Stimulated activated CD8-positive, alpha-beta memory T cell treated with anti-CD3 and anti-CD28 coated beads, Interleukin-2, amount 100 ng/mL, for 48 hours (primary cell): ENCODE measurements around the gene NR1H3.
"Not testable (repeated sequence)": the region's sequence is repeated elsewhere in the genome, so short reads cannot be mapped to it uniquely, and the experiment has no call there.

Experiments
- DNase-seq, 2 donors: peaks; one replicate each; pipeline ENCODE4 v3.0.0-alpha.2; 2020; ENCODE audit warnings: low read depth in 2 of 2

The NR1H3 gene

DNA sequence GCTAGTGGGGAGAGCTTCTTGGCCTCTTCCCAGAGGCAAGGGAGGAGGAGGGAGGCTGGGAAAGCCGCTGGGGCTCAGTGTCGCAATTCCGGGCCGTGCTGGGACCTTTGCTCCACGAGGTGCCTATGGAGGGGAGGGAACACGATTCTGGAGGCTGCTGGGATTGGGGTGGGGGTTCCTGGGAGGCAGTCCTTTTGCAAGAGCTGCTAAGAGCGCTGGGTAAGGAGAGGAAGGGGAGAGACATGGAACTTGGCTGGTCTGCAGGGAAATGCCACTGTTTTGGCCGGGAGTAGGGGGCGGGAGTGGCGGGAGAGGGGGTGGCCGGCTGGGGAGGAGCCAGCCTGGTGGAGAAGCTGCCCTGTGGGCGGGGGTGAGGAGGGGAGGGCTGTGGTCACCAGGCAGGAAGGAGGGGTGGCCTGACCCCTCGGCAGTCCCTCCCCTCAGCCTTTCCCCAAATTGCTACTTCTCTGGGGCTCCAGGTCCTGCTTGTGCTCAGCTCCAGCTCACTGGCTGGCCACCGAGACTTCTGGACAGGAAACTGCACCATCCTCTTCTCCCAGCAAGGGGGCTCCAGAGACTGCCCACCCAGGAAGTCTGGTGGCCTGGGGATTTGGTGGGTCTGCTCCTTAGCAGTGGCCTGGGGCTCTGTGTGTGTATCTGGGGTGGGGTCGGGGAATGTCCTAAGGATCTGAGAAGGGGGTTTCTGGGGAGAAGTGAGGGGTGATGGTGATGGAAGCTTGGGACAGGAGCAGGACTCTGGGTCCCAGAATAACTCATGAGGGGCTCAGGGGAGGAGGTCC lies at the start of gene NR1H3:
Gene NR1H3 (plus strand): TSS at position 480 of the 800 bp plus-strand sequence. CDS start 1,221 bp downstream, outside the sequence.
- no peak for DNase-seq

DNA sequence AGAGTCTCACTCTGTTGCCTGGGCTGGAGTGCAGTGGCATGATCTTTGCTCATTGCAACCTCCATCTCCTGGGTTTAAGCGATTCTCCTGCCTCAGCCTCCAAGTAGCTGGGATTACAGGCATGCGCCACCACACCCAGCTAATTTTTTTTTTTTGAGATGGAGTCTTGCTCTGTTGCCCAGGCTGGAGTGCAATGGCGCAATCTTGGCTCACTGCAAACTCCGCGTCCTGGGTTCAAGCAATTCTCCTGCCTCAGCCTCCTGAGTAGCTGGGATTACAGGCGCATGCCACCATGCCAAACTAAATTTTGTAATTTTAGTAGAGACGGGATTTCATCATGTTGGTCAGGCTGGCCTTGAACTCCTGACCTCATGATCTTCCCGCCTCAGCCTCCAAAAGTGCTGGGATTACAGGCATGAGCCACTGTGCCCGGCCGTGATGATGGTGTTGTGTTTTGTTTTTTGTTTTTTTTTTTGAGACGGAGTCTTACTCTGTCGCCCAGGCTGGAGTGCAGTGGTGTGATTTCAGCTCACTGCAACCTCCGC lies 49.7 kb upstream of the NR1H3 start:
- DNase-seq, result not testable (repeated sequence)

DNA sequence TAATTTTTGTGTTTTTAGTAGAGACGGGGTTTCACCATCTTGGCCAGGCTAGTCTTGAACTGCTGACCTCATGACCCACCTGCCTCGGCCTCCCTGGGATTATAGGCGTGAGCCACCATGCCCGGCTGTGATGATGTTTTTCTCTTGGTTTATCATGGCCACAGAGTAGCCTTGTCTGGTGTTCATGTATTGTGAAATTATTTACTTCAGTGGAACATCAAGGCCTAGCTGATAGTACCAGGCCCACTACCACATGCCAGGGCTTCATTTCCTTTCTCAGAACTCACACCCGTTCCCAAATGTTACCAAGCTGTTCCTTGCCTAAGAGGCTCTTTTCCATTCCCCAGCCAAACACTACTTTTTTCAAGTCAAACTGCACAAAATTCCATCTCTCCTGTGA lies 49.2 kb upstream of the NR1H3 start:
- no peak for DNase-seq

DNA sequence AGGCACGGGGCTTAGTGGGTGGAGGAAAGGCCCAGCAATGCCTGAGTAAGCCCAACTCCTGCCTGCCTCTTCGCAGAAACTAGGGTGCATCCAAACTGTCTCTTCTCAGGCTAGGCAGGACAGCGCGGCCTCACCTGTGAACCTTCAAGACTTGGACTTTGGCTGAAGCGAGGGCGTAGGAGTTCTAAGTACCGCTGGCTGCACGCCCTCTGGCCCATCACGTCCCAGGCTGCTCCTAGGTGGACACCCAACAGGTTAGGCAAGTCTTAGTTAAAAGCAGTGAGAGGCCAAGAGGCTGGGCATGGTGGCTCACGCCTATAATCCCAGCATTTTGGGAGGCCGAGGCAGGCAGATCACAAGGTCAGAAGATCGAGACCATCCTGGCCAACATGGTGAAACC lies 44.9 kb upstream of the NR1H3 start:
- no peak for DNase-seq

DNA sequence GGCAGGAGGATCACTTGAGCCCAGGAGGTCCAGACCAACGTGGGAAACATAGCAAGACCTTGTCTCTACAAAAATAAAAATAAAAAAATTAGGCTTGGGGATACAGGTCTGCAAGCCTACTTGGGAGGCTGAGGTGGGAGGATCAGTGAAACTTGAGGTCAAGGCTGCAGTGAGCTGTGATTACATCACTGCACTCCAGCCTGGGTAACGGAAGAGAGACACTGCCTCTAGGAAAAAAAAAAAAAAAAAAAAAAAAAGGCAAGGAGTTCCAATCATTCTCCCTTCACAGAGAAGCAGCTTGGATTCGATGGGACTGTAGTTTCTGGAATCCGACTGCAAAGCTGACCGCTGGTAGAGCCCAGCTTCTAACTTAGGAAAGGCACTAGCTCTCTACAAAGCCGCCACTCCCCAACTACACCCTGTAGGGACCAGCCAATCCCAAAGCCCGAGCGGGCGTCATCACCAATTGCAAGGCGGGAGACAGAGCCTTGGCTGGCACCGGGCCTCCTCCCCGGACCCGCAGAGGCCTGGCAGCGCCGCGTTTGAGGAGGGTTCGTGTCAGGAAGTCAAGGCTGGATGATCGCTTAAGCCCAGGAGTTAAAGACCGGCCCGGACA lies 43.7 kb upstream of the NR1H3 start:
- peak; percentile 69 to 79 for DNase-seq

DNA sequence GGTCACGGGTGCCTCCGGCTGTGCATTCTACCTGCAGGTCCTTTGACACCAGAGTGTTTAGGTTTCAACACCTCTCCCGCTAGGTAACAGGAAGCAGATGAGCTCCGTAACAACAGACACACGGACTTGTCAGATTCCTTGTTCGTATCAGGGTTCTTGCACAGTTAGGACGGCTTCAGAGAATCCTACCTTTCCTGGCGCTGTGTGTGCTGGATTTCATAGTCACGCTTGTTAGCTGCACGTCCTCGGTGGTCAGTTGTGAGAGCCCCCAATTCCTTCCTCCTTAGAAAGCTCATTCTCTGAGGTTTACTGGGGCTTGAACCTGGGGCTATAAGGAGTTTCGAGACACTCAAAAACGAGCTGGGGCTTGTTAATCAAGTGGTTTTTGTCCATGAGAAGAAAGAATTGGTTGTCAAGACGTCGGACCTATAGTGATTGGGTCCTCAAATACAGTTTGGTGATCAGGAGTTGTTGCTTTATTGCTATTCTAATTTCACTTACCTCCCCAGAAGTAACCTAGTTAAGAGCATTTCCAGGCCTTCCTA lies 42.4 kb upstream of the NR1H3 start:
- no peak for DNase-seq

DNA sequence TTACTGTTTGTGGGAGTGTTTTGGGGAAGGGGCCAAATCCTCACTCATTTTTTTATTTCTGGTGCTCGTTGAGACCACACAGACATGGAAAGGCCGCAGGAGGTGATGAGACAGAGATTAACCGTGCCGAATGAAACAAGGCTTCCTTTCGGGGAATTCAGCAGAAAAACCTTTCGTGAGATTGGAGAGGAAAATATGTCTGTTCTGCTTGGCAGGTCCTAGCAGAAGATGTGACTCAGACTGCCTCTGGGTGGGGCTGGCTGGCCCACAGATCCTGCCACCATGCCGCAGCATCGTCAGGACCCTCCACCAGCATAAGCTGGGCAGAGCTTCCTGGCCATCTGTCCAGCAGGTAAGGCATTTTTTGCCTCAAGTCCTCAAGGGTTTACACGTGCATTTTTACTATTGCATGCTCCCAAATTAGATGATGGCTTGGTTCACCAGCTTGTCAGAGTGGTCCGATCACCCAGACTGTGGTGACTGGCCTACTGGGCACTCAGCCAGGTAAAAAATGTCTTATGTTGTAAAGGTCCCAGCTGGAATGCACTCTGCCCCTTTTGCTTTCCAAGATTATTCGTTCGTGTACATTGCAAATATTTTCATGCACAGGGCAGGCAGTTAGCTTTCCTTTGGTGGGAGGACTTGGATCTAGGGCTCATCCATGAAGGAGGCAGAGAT lies 41.5 kb upstream of the NR1H3 start:
- DNase-seq, result peak; percentile 52 to 58

DNA sequence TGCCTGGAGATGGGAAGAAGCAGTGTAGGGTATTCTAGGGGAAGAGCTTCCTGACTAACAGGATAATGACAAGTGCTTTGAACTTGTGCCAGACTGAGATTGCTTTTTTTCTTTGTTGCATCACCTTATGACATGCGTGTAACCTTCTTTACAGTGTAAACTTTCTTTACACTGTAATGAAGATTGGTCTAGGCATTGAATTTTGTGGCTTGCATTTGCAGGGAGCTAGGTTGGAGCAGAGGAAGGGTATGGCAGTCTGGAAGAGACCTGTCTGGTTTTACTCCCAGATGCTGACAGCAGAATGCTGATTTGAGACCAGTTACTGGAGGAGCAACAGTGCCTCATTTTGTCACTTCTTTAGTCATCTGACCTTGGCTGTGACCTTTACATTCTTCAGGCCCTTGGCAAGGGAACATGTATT lies 37.4 kb upstream of the NR1H3 start:
- no peak for DNase-seq

DNA sequence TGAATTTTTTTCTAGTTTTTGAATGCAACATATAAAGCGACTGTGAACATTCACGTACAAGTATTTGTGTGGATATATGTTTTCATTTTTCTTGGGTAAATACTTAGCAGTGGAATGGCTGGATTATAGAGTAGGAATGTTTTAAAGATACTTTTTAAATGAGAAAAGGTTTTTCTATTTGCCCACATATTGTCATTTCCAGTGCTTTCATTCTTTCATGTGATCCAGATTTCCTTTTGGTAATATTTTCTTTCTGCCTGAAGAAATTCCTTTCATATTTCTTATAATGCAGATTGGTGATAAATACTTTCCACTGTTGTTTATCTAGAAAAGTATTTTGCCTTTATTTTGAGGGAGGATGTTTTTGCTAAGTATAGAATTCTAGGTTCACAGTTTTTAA lies 35.1 kb upstream of the NR1H3 start:
- DNase-seq, result no peak

DNA sequence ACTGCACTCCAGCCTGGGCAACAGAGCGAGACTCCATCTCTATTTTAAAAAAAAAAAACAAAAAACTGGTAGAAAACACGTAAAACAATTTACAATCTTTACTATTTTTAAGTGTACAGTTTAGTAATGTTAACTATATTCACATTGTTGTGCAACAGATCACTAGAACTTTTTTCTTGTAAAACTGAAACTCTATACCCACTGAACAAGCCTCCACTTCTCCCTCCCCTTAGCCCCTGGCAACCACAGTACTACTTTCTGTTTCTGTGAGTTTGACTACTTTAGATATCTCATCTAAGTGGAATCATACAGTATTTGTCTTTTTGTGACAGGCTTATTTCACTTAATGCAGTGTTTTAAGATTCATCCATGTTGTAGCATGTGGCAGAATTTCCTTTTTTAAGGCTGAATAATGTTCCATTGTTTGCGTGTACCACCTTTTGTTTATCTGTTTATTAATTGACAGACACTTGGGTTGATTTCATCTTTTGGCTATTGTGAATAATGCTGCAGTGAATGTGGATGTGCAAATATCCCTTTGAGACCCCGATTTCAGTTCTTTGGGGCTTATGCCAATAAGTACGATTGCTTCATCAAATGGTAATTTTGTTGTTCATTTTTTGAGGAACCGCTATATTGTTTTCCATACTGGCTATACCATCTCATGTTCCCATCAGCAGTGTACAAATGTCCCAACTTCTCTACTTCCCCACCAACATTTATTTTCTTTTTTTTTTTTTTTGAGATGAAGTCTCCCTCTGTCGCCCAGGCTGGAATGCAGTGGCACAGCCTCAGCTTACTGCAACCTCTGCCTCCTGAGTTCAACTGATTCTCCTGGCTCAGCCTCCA lies 32.0 kb upstream of the NR1H3 start:
- DNase-seq, result no peak

DNA sequence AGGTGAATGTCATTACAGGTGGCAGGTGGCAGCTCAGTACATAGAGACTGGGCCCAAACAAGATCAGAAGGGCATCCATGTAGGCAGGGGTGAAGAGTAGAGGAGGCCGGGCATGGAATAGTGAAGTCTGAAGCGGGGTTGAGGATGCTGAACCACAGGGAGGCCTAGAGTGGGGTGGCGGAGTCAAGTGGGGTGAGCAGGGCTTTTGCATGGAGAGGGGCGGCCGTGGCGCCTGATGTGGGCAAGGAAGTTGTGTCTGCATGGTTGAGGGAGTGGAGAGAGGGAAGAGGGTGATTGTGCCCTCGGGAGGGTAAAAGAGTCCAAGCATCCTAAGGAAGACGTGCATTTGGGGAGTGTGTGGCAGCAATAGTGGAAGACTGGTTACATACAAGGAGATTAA lies 28.6 kb upstream of the NR1H3 start:
- no peak for DNase-seq

DNA sequence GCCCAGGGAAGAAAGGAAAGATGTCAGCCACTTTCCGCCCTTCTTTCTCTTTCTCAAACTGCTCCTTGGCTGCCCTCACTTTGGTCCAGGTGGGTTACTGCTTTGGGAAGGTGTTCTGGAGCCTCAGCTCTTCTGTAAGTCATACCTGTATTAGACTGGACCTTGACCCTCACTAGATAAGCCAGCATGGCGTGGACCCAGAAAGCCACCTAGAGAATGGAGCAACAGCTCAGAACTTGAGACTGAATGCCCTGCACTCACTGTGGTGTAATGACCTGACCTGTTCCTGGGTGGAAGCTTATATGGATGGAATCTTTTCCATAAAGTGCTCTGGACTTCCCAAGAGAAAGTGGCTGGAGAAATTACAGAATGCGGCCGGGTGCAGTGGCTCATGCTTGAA lies 24.7 kb upstream of the NR1H3 start:
- no peak for DNase-seq

DNA sequence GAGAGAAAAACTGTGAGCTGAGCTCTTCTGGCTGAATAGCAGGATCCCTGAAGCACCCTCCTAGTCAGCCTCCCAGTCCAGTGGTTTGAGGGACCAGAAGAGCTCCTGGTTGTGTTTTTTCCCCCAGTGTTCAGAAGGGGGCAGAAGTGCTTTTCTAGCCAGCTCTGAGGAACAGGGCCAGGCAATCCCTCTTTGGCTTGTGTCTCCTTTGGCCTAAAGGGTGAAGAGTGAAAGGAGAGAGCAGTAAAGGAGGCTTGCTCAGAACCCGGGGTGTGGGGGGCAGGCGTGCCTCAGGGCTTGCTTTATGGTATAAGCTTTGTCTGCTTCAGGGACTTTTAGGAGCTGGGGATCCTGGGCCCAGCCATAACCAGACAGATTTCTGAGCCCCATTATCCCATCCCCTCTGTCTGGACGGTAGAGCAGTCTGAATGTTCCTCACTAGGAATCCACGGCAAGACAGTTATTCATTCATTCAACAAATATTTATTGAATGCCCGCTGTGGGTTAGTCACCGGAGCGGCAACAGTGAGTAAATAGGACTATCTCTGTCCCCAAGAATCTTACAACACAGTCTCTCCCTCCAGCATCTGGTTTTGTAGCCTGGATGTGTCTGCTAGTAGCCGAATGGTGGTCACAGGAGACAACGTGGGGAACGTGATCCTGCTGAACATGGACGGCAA lies 23.7 kb upstream of the NR1H3 start:
- DNase-seq, result no peak

DNA sequence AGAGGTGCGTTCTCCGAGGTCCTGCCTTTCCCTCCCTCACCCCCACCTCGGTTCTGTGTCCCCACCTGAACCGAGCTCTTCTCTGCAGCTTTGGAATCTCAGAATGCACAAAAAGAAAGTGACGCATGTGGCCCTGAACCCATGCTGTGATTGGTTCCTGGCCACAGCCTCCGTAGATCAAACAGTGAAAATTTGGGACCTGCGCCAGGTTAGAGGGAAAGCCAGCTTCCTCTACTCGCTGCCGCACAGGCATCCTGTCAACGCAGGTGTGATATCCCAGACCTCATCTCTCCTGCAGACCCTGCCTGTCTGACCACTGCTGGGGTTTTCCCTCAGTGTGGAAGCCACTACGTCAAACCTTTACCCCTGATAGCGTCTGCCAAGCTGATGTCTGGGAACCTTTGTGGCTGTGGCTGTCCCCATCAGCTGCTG lies 23.1 kb upstream of the NR1H3 start:
- no peak for DNase-seq

DNA sequence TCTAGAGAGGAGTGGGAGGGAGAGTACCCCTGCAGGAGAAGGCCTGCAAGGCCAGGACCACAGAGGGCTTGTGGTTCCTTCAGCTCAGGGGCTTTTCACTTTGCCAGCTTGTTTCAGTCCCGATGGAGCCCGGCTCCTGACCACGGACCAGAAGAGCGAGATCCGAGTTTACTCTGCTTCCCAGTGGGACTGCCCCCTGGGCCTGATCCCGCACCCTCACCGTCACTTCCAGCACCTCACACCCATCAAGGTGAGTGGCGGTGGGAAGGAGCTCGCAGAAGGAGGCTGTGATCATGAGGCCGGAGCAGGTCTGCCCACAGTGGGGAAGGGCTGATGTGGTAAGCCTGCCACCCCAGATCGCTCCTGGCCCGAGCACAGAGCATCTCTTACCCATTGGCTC lies 22.6 kb upstream of the NR1H3 start:
- DNase-seq, result no peak

DNA sequence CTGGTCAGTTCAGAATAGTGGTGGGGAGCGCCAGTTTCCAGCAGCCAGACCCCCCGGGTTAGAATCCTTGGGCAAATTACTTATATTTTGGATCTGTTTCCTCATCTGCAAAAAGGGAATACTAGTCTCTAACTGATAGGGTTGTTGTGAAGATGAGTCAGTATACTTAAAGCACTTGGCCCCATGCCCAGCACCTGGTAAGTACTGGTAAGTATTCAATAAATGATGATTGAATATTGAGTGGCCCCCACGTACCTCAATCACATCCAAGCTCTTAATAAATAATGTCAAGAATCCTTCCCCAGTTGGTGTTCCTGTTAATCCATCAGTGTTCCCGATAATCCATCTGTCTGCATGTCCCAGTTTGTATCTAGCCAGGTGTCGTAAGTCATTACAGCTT lies 21.3 kb upstream of the NR1H3 start:
- DNase-seq, result no peak

DNA sequence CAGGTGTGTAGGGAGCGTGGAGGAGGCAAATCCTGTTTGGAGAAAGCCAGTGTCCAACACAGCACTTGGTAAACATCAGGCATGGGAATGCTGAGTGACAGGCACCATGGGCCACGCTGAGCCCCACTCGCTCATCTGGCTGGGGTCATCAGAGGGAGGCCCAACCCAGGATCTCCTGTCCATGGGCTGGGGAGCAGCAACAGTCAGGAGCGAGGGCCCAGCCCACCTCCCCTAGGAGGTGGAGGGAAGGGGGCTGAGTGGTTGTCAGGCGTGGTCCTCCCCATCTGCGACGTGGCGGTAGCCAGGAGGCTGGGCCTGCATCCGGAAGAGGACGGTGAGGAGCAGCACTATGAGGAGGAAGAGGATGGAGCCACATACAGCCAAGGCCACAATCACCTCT lies 17.9 kb upstream of the NR1H3 start:
- DNase-seq, result no peak

DNA sequence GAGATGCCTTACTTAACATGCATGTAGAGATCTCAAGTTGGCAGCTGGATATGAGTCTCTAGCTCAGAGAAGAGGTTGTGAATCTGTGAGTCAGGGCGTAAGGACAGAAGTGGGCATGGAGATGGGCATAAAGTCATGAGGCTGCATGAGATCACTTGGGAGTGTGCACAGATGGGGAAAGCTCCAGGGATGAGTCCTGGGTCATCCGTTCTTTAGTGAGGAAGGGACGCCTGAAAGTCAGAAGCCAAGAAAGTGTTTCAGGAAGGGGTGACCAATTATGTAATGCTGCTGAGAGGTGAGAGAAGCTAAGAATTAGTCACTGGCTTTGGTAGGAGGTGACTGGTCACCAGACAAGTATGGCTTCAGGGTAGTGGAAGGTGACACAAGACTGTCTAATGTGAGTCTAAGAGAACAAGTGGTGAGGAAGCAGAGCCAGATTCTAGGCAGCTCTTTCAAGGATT lies 15.9 kb upstream of the NR1H3 start:
- no peak for DNase-seq

DNA sequence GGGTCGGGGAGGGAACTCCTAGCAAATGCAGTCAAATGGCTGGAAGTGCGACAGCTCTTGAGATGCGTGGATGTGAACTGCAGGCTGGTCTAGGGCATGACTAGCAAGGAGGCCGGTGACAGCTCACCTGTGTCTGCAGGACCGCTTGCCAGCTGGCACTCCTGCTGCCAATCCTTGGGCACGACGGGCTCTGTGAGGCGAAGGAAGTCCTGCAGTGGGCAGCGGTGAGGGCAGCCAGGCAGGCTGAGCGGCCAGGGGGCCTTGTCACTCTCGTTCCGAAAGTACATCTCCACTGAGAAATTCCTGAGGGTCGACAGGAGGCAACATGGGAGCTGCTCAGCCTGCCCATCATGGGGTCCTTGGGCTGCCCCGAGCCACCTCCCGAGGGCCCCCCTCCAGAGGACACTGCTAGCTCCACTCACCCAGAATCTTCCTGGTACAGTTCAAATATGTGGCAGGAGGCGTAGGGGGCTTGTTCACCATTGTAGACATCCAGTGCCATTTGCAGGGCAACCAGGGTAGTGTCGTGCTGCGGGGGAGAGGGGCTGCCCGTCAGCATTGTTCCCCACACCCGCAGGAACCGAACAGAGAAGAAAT lies 15.1 kb upstream of the NR1H3 start:
- DNase-seq, result no peak

DNA sequence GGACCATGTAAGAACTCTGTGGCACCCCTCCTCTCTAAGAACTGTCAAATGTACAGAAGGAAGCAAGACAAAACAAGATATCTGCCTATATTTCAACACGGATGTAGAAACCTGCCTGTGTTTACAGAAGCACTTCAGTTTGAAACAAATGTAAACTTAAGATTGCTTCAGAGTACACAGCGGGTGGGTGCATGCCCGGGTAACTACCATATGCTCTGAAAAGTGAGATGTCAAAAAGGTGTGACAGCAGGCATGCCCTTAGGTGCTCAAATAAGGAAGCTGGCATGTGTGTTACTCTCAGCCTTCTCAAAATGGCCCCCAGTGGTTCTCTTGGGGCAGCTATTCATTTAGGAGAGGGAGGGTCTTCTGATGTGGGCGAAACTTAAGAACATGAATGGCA lies 14.3 kb upstream of the NR1H3 start:
- no peak for DNase-seq
